ENCODE data around the gene TRAFD1.
"Not testable (repeated sequence)": the region's sequence is repeated elsewhere in the genome, so short reads cannot be mapped to it uniquely, and the experiment has no call there.

Gene TRAFD1

GRCh38 chr12:112116232-112117060, 8.9 kb upstream of the TRAFD1 start:
- DNase-seq = peak; percentile 28

- no peak for DNase-seq
These were observed 7.7 kb upstream of the TRAFD1 start for GRCh38 chr12:112117685-112118084.

GRCh38 chr12:112121780-112122565, 3.4 kb upstream of the TRAFD1 start:
- no peak for DNase-seq

GRCh38 chr12:112122823-112123690, 2.3 kb upstream of the TRAFD1 start:
- DNase-seq = no peak

- no peak for DNase-seq
These were observed 476 bp upstream of the TRAFD1 start for GRCh38 chr12:112124918-112125249.

- no peak for DNase-seq
These were observed 659 bp downstream of the TRAFD1 start for GRCh38 chr12:112126000-112126438.

GRCh38 chr12:112126911-112127310, 1.6 kb downstream of the TRAFD1 start:
- DNase-seq = no peak

- no peak for DNase-seq
These were observed 5.2 kb downstream of the TRAFD1 start for GRCh38 chr12:112130441-112130998.

GRCh38 chr12:112131686-112132085, 6.3 kb downstream of the TRAFD1 start:
- no peak for DNase-seq

GRCh38 chr12:112133418-112133817, 8.1 kb downstream of the TRAFD1 start:
- no peak for DNase-seq

GRCh38 chr12:112134731-112135130, 9.4 kb downstream of the TRAFD1 start:
- no peak for DNase-seq

GRCh38 chr12:112140728-112141127, 15.4 kb downstream of the TRAFD1 start:
- DNase-seq = no peak

- DNase-seq = no peak
These were observed 20.8 kb downstream of the TRAFD1 start for GRCh38 chr12:112146123-112146522.

- no peak for DNase-seq
These were observed 22.7 kb downstream of the TRAFD1 start for GRCh38 chr12:112148031-112148513.

GRCh38 chr12:112149596-112149995, 24.2 kb downstream of the TRAFD1 start:
- no peak for DNase-seq

GRCh38 chr12:112151766-112152541, 26.6 kb downstream of the TRAFD1 start:
- DNase-seq = no peak

GRCh38 chr12:112153181-112153892, 28.0 kb downstream of the TRAFD1 start:
- DNase-seq = no peak

- no peak for DNase-seq
These were observed 28.5 kb downstream of the TRAFD1 start for GRCh38 chr12:112153893-112154219.

GRCh38 chr12:112158461-112159145, 33.2 kb downstream of the TRAFD1 start:
- not testable (repeated sequence) for DNase-seq

- DNase-seq = no peak
These were observed 33.8 kb downstream of the TRAFD1 start for GRCh38 chr12:112159146-112159541.

GRCh38 chr12:112160611-112161010, 35.3 kb downstream of the TRAFD1 start:
- DNase-seq = no peak
